ENCODE measurements around the gene TEX22. TPM values are rescaled to one million over a fixed set of nuclear protein-coding genes. Genes with fewer than 3 reads are reported as not detected.

TEX22 gene
- total RNA-seq, 1 experiment from 2014 or later, result 0.29 TPM

GRCh38 chr14:105430042-105430441, 31.7 kb downstream of the TEX22 start:
- DNase-seq, result no peak
- Histone ChIP-seq H2AFZ (ENCODE audit: low read length) (no peak overlapping the region), H3K9ac (ENCODE audit: low read length) (no peak overlapping the region), H3K9me3 (ENCODE audit: low read length) (no peaks in the 10 kb centered on the region), H3K27me3 (ENCODE audit: low read length) (no peaks in the 10 kb centered on the region), H3K4me2 (ENCODE audit: low read length) (peak overlapping the region; percentile 57), H3F3A (ENCODE audit: low read length, unreplicated experiment) (peaks cover 5% of the 10 kb centered on the region), H4K20me1 (ENCODE audit: low read length) (peaks cover 19% of the 10 kb centered on the region), H3K27ac (ENCODE audit: low read length) (no peak overlapping the region), H3K9me2 (replicated peaks; ENCODE audit: low read length) (no peaks in the 10 kb centered on the region), H3K4me1 (ENCODE audit: insufficient read depth, low read length) (peaks cover 17% of the 10 kb centered on the region), H3K36me3 (ENCODE audit: low read depth, low read length) (no peaks in the 10 kb centered on the region), H3K4me3 (ENCODE audit: low read length) (no peak overlapping the region), H3K79me2 (ENCODE audit: low read length) (peaks cover 92% of the 10 kb centered on the region)
- TF ChIP-seq EZH2phosphoT487 (IDR thresholded peaks at IDR 0.05; ENCODE audit: borderline replicate concordance, low read length), result no peak
- no peak for TF ChIP-seq CTCF (conservative IDR thresholded peaks at IDR 0.05; ENCODE audit: low read depth, low read length)
- TF ChIP-seq EZH2 (IDR thresholded peaks at IDR 0.05; ENCODE audit: low read length, unreplicated experiment), result no peak
- CTCF ChIA-PET, result no interaction called here
- no peak; the same call in 1 of the 2 replicates for ATAC-seq
- BruUV-seq (replicated peaks), result no TSS peak
- POLR2A ChIA-PET (ENCODE audit: unreplicated experiment), result interaction anchor here (1.0 kb wide), 1 partner anchor 52 kb away, joined by 7 read pairs; no protein-coding TSS in a partner anchor
- intact Hi-C loops (cut with micrococcal nuclease), result loop anchor here (2.0 kb wide), 1 partner anchor 45 kb away; the partner anchor contains the start of gene CRIP2

- intact Hi-C loops (cut with micrococcal nuclease), result loop anchor here (2.0 kb wide), 1 partner anchor 44 kb away; the partner anchor contains the start of gene CRIP2
- Histone ChIP-seq H3K27ac (ENCODE audit: low read length) (peak overlapping the region; percentile 36; the same call in 1 of the 2 replicates), H3K4me1 (ENCODE audit: insufficient read depth, low read length) (peaks cover 17% of the 10 kb centered on the region), H3K4me3 (ENCODE audit: low read length) (no peak overlapping the region; the same call in 1 of the 2 replicates), H3K9me2 (replicated peaks; ENCODE audit: low read length) (no peaks in the 10 kb centered on the region), H3K4me2 (ENCODE audit: low read length) (peak overlapping the region; percentile 57), H3K36me3 (ENCODE audit: low read depth, low read length) (no peaks in the 10 kb centered on the region), H3K79me2 (ENCODE audit: low read length) (peaks cover 92% of the 10 kb centered on the region), H3K9ac (ENCODE audit: low read length) (no peak overlapping the region), H4K20me1 (ENCODE audit: low read length) (peaks cover 21% of the 10 kb centered on the region), H3K9me3 (ENCODE audit: low read length) (no peaks in the 10 kb centered on the region), H3K27me3 (ENCODE audit: low read length) (no peaks in the 10 kb centered on the region), H3F3A (ENCODE audit: low read length, unreplicated experiment) (peaks cover 5% of the 10 kb centered on the region), H2AFZ (ENCODE audit: low read length) (no peak overlapping the region)
- no peak for TF ChIP-seq EZH2 (IDR thresholded peaks at IDR 0.05; ENCODE audit: low read length, unreplicated experiment)
- TF ChIP-seq CTCF (conservative IDR thresholded peaks at IDR 0.05; ENCODE audit: low read depth, low read length), result no peak
- TF ChIP-seq EZH2phosphoT487 (IDR thresholded peaks at IDR 0.05; ENCODE audit: borderline replicate concordance, low read length), result no peak
- ATAC-seq (peak; percentile 90), DNase-seq (peak; percentile 97)
- ChIA-PET CTCF (interaction anchor here (0.7 kb wide), 1 partner anchor 12 kb away, joined by 5 read pairs; no protein-coding TSS in a partner anchor), POLR2A (ENCODE audit: unreplicated experiment) (interaction anchor here (1.0 kb wide), 1 partner anchor 51 kb away, joined by 7 read pairs; no protein-coding TSS in a partner anchor)
- BruUV-seq (replicated peaks), result no TSS peak
Measured at GRCh38 chr14:105430565-105430964, 32.2 kb downstream of the TEX22 start.

GRCh38 chr14:105431256-105431655, 32.9 kb downstream of the TEX22 start:
- TF ChIP-seq EZH2phosphoT487 (IDR thresholded peaks at IDR 0.05; ENCODE audit: borderline replicate concordance, low read length) (no peak), EZH2 (IDR thresholded peaks at IDR 0.05; ENCODE audit: low read length, unreplicated experiment) (no peak)
- intact Hi-C loops (cut with micrococcal nuclease), result loop anchor here (2.0 kb wide), 1 partner anchor 44 kb away; the partner anchor contains the start of gene CRIP2
- H3K9me2 ChIP-seq (replicated peaks; ENCODE audit: low read length), result no peaks in the 10 kb centered on the region
- DNase-seq, result no peak
- H3K36me3 ChIP-seq (ENCODE audit: low read depth, low read length), result no peaks in the 10 kb centered on the region
- H3F3A ChIP-seq (ENCODE audit: low read length, unreplicated experiment), result peaks cover 5% of the 10 kb centered on the region
- CTCF ChIA-PET, result no interaction called here
- peaks cover 17% of the 10 kb centered on the region for H3K4me1 ChIP-seq (ENCODE audit: insufficient read depth, low read length)
- POLR2A ChIA-PET (ENCODE audit: unreplicated experiment), result interaction anchor here (1.0 kb wide), 1 partner anchor 51 kb away, joined by 7 read pairs; no protein-coding TSS in a partner anchor
- no peak overlapping the region; the same call in 1 of the 2 replicates for H3K27ac ChIP-seq (ENCODE audit: low read length)
- H3K4me3 ChIP-seq (ENCODE audit: low read length), result no peak overlapping the region
- H3K79me2 ChIP-seq (ENCODE audit: low read length), result peaks cover 92% of the 10 kb centered on the region
- no TSS peak for BruUV-seq (replicated peaks)
- peaks cover 22% of the 10 kb centered on the region for H4K20me1 ChIP-seq (ENCODE audit: low read length)
- no peak overlapping the region for H3K4me2 ChIP-seq (ENCODE audit: low read length)
- H3K27me3 ChIP-seq (ENCODE audit: low read length), result no peaks in the 10 kb centered on the region
- H2AFZ ChIP-seq (ENCODE audit: low read length), result no peak overlapping the region
- H3K9ac ChIP-seq (ENCODE audit: low read length), result no peak overlapping the region
- ATAC-seq, result no peak
- no peaks in the 10 kb centered on the region for H3K9me3 ChIP-seq (ENCODE audit: low read length)
